Measurements from ENCODE around the gene FBLN7.

GRCh38 chr2:112170495-112170894 is 32.3 kb downstream of the FBLN7 start:
- TF ChIP-seq GATA2 (IDR thresholded peaks at IDR 0.05; ENCODE audit: low read depth, low read length) = no peak
- TF ChIP-seq GATA3 (IDR thresholded peaks at IDR 0.05; ENCODE audit: low read depth, low read length) = no peak

Data from SH-SY5Y (cell line).